GM13977 (cell line): ENCODE data around the gene ALKAL2.
"Not testable (repeated sequence)": the region's sequence is repeated elsewhere in the genome, so short reads cannot be mapped to it uniquely, and the experiment has no call there.

Source experiments
- DNase-seq: peaks from one replicate; pipeline ENCODE4 v3.0.0; 2012; ENCODE audit warnings: low spot score
- CTCF ChIP-seq: IDR thresholded peaks from 2 replicates; pipeline ENCODE4 v1.5.1; 2012; ENCODE audit warnings: mild to moderate bottlenecking, control low read depth; ENCODE audit not compliant: insufficient read depth; ENCODE audit errors: extremely low read depth, missing control alignments
- in situ Hi-C: fragments of 300-500 bp; cut with MboI; formaldehyde crosslinking; loops from one replicate; pipeline ENCODE4 v1.12.0; 2022; ENCODE audit warnings: low sequenced_read_pairs, low pct_unique_long_range_greater_than_20kb, mixed read lengths, inconsistent platforms; ENCODE audit not compliant: unreplicated experiment

The ALKAL2 gene

DNA sequence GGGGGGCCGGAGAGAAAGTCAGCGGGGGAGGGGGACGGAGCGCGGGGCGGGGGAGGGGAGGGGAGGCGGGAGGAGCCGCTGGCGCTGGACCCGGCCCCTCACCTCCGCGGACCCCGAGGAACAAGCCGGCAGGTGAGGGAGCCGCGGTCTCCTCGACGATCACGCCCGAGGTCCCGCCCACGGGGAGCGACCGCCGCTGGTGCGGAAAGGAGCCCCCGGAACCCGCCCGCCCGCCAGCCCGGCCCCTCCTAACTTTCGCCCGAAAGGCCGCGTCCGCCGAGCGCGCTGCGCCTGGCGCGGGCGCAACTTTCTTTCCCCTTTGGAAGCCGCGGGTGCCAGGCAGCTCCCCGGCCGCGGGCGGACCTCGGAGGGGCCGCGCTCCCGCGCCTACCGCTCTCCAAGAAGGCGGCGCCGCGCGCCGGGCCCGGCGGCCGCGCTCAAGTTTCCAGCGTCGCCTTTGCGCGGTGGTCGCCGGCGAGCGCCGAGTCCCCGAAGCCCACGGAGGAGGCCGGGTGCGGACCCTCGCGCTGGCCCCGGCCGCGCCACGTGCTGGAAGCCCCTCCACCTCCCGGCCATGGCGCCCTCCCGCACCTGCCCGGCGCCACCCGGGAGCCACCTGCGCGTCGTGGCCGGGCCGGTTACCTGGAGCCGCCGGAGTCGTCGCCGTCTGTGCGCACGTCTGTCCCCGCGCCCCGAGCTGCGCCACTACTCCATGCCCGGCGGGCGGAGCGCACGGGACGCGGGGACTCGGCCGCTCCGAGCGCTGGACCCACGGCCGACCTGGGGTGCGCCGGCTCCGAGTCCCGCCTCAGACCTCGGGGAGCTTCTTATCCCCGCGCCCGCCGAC, at the start of gene ALKAL2:
Gene ALKAL2, minus strand, starts transcription at position 181 of the 847 bp plus-strand sequence. CDS start 256 bp downstream, outside the sequence.
- peak; percentile 52 for DNase-seq
- TF ChIP-seq CTCF: no peak
- in situ Hi-C loops: no loop called here

DNA sequence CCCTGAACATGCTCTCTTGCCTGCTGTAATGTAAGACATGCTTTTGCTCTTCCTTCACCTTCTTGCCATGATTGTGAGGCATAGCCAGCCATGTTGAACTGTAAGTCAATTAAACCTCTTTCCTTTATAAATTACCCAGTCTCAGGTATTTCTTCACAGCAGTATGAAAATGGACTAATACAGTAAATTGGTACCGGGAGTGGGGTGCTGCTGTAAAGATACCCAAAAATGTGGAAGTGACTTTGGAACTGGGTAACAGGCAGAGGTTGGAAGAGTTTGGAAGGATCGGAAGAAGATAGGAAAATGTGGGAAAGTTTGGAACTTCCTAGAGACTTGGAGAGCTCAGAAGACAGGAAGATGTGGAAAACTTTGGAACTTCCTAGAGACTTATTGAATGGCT, 49.1 kb upstream of the ALKAL2 start:
- DNase-seq, in situ Hi-C loops: not testable (repeated sequence)

DNA sequence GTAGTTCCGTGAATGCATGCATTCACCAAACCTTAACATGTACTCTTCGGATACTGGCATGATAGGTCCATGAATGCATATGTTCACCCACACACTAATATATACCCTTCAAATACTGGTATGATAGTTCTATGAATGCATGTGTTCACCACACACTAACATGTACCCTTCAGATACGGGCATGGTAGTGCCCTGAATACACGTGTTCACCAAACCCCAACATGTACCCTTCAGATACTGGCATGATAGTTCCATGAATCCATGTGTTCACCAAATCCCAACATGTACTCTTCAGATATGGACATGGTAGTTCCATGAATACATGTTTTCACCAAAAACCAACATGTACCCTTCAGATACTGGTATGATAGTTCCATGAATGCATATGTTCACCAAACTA, 48.5 kb upstream of the ALKAL2 start:
- no peak for TF ChIP-seq CTCF
- no peak for DNase-seq
- in situ Hi-C loops: no loop called here

DNA sequence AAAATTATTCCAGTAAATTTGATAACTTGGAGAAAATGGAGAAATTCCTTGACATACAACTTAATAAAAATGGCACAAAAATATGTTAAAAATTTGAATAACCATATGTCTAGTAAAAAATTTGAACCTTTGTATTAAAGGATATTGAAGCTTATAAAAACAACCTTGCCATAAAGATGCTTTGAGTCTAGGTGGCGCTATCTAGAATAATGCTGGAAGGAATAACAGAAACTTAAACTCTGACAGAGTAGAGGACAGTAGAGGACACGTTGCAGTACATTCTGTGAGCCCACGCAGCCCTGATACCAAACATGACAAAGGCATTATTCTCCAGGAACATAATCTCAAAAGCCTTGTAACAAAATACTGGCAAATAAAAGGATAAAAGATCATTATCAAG, 44.7 kb upstream of the ALKAL2 start:
- TF ChIP-seq CTCF: peak; percentile 12
- in situ Hi-C loops: no loop called here
- no peak for DNase-seq

GRCh38 chr2:328761-329160, 40.9 kb upstream of the ALKAL2 start:
- no peak for TF ChIP-seq CTCF
- no peak for DNase-seq

GRCh38 chr2:323035-323434, 35.1 kb upstream of the ALKAL2 start:
- no peak for DNase-seq
- TF ChIP-seq CTCF: no peak
- in situ Hi-C loops: no loop called here

More at GRCh38 chr2:328761-329160, 40.9 kb upstream of the ALKAL2 start:
- in situ Hi-C loops: no loop called here

GRCh38 chr2:322326-322725, 34.4 kb upstream of the ALKAL2 start:
- no peak for DNase-seq
- TF ChIP-seq CTCF: no peak
- in situ Hi-C loops: no loop called here
